ENCODE results near the gene MRGPRX2.

DNA sequence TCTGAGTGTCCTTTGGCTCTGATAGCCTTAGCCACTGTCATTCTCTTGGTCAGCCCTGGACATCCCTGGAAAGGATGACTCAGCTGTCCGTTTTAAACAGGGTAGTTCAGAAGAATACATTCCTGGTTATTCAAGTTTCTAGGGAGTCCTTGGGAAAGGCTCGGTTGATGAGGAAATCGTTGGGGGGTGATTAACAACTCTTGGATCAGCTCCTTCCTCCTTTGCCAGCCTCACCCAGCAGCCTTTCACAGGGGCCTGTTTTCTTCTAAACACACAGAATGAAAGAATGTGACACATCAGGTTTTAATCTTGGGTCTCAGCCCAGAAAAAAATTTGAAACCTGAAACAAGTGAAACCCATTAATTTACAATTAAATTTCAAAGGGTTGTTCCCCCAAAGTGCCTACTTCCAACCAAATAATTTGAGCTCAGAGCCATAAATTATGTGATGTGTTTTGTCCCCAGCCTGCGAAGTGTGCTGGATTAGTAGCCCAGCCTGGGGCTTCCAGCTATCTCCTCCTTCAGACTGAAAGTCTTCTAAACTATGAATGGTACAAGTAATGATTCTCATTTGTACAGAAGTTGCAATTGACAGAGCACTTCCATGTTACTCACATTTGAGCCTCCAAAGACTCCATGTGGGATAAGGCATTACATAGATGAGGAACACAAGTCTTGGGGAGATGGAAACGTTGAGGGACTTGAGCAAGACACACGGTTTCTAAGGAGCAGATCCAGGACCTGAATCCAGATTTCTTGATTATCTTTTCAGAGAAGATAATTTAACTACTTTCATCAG is 19.3 kb upstream of the MRGPRX2 start:
- no peak for TF ChIP-seq EZH2 (optimal IDR thresholded peaks at IDR 0.05; ENCODE audit: low read depth, low read length)
- TF ChIP-seq, protein P1, sequence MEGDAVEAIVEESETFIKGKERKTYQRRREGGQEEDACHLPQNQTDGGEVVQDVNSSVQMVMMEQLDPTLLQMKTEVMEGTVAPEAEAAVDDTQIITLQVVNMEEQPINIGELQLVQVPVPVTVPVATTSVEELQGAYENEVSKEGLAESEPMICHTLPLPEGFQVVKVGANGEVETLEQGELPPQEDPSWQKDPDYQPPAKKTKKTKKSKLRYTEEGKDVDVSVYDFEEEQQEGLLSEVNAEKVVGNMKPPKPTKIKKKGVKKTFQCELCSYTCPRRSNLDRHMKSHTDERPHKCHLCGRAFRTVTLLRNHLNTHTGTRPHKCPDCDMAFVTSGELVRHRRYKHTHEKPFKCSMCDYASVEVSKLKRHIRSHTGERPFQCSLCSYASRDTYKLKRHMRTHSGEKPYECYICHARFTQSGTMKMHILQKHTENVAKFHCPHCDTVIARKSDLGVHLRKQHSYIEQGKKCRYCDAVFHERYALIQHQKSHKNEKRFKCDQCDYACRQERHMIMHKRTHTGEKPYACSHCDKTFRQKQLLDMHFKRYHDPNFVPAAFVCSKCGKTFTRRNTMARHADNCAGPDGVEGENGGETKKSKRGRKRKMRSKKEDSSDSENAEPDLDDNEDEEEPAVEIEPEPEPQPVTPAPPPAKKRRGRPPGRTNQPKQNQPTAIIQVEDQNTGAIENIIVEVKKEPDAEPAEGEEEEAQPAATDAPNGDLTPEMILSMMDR (IDR thresholded peaks at IDR 0.05; ENCODE audit: low read length): no peak
- no peak for TF ChIP-seq EZH2phosphoT487 (IDR thresholded peaks at IDR 0.05; ENCODE audit: low read length)
